Measurements from ENCODE around the gene GNL1. TPM values are rescaled to one million over a fixed set of nuclear protein-coding genes. Genes with fewer than 3 reads are reported as not detected.

Gene GNL1
- total and polyA plus RNA-seq, 10 of the 15 experiments (the other 5 are each of a cell fraction or from before 2014, with no cell fraction given), result 0.18 to 64.5 (median 45.5) TPM

DNA sequence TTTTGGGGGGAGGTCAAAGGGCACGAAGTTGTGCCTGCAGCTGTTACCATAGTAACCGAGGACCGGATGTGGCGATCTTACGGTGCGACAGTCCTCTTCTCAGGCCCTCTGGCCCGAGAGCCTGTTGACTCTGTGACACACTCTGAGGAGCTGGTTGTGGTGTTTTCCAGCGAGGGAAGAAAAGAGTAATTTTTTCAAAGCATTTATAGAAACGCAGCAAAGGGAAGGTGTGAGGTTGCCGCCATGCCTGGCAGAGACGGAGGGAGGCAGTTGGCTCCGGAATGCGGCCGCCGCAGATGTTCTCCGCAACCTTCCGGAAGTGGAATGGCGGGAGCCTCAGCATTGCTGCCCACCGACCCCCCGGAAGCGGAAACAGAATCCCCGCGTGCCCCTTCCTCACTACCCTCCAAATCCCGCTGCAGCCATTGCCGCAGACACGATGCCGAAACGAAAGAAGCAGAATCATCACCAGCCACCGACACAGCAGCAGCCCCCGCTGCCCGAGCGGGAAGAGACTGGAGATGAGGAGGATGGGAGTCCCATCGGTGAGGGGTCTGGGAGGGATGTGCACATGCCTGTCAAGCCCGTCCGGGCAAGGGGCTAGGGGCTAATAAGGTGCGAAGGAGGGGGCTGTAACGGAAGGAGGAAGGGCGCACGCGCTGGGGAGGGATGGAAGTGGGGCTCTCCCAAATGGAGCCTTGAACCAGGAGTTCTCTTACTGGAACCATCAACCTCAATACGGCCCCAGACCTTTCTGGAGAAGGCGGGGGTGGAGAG lies 805 bp upstream of the GNL1 start, which contains the start of gene PRR3 (continued):
- TF ChIP-seq CTCF (IDR thresholded peaks at IDR 0.05 in 2 of 3, conservative IDR thresholded peaks at IDR 0.05 in 1 of 3; ENCODE audit: control insufficient read depth in 2 of 3, extremely low read depth in 1 of 3, insufficient read depth in 1 of 3, low read depth in 3 of 3, low read length in 3 of 3) (no peak), EGR1 (IDR thresholded peaks at IDR 0.05; ENCODE audit: borderline replicate concordance in 1 of 2, low read depth in 2 of 2, low read length in 2 of 2) (peak in 1 of 2 experiments; percentile 85; a peak in 2 of 3 replicates)

GRCh38 chr6:30555816-30556065 lies 548 bp downstream of the GNL1 start:
- no peak for DNase-seq (ENCODE audit: low read depth, low spot score)
- Histone ChIP-seq H3K79me2 (ENCODE audit: control insufficient read depth, insufficient read depth, low read length) (peaks cover 27% of the 10 kb centered on the region), H3K4me1 (ENCODE audit: control insufficient read depth, insufficient read depth, low read length) (peaks cover 8% of the 10 kb centered on the region; the same call in 1 of the 2 replicates), H3K9ac (ENCODE audit: control insufficient read depth, insufficient read depth, low read length) (peak overlapping the region; percentile 95), H3K27me3 (replicated peaks in 1 of 2; ENCODE audit: control insufficient read depth in 2 of 2, insufficient read depth in 2 of 2, low read length in 1 of 2) (no peaks in the 10 kb centered on the region), H3K36me3 (ENCODE audit: control insufficient read depth in 2 of 2, insufficient read depth in 2 of 2, low read length in 1 of 2) (peaks cover 7 to 13% of the 10 kb centered on the region in 2 experiments; a peak in 3 of 4 replicates), H4K20me1 (ENCODE audit: control insufficient read depth, insufficient read depth) (no peaks in the 10 kb centered on the region), H3K4me2 (ENCODE audit: control insufficient read depth, insufficient read depth) (peak overlapping the region; percentile 82), H3K4me3 (peak overlapping the region; percentile 86), H3K27ac (ENCODE audit: control insufficient read depth, insufficient read depth) (peak overlapping the region; percentile 93), H2AFZ (ENCODE audit: control insufficient read depth, low read depth, low read length) (peak overlapping the region; percentile 95), H3K9me3 (replicated peaks; ENCODE audit: control insufficient read depth, insufficient read depth, low read length) (no peaks in the 10 kb centered on the region)
- ChIA-PET CTCF (interaction anchor here (0.7 to 9.7 kb wide), 6 partner anchors 12 to 358 kb away, joined by 3 to 121 read pairs (median 3); partner anchors contain the start of gene VARS2), RAD21 (ENCODE audit: unreplicated experiment) (interaction anchor here (1.0 to 2.5 kb wide), 5 partner anchors 11 to 162 kb away, joined by 3 to 8 read pairs (median 4); partner anchors contain the start of genes ABCF1 and MDC1), SMC1A (ENCODE audit: uncharacterized antibody, unreplicated experiment) (interaction anchor here (1.6 to 2.8 kb wide), 2 partner anchors 14 to 23 kb away, joined by 3 to 16 read pairs; no protein-coding TSS in a partner anchor), POLR2A (interaction anchor here (1.3 to 3.3 kb wide), 6 partner anchors 11 to 72 kb away, joined by 4 to 25 read pairs (median 8); partner anchors contain the start of gene ABCF1)
- FAIRE-seq, result no peak
- TF ChIP-seq HDAC2 (IDR thresholded peaks at IDR 0.05), result 0 out of 2 replicates have a peak, but pooled peaks have one; percentile 8
- TF ChIP-seq, protein P1, sequence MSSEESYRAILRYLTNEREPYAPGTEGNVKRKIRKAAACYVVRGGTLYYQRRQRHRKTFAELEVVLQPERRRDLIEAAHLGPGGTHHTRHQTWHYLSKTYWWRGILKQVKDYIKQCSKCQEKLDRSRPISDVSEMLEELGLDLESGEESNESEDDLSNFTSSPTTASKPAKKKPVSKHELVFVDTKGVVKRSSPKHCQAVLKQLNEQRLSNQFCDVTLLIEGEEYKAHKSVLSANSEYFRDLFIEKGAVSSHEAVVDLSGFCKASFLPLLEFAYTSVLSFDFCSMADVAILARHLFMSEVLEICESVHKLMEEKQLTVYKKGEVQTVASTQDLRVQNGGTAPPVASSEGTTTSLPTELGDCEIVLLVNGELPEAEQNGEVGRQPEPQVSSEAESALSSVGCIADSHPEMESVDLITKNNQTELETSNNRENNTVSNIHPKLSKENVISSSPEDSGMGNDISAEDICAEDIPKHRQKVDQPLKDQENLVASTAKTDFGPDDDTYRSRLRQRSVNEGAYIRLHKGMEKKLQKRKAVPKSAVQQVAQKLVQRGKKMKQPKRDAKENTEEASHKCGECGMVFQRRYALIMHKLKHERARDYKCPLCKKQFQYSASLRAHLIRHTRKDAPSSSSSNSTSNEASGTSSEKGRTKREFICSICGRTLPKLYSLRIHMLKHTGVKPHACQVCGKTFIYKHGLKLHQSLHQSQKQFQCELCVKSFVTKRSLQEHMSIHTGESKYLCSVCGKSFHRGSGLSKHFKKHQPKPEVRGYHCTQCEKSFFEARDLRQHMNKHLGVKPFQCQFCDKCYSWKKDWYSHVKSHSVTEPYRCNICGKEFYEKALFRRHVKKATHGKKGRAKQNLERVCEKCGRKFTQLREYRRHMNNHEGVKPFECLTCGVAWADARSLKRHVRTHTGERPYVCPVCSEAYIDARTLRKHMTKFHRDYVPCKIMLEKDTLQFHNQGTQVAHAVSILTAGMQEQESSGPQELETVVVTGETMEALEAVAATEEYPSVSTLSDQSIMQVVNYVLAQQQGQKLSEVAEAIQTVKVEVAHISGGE (CRISPR knock-in tag; IDR thresholded peaks at IDR 0.05), result no peak
- TF ChIP-seq CHD1 (IDR thresholded peaks at IDR 0.05; ENCODE audit: low read depth, low read length), result peak; percentile 87; the same call in 1 of the 2 replicates
- 0 out of 2 replicates have a peak, but pooled peaks have one; percentile 76 for TF ChIP-seq SIN3A (IDR thresholded peaks at IDR 0.05; ENCODE audit: low read depth, low read length)
- TF ChIP-seq ZNF384 (IDR thresholded peaks at IDR 0.05; ENCODE audit: borderline replicate concordance, low read depth, low read length), result no peak
- no TSS peak for BruUV-seq (replicated peaks)
- ATAC-seq, result no peak
- in situ Hi-C loops (cut with MboI) (no loop called here), intact Hi-C loops (cut with micrococcal nuclease; ENCODE audit: unreplicated experiment) (loop anchor here (2.0 to 10.0 kb wide), 4 partner anchors 15 to 231 kb away; partner anchors contain the start of genes ABCF1, MRPS18B, PPP1R10 and RPP21)
- 6% methylated on average over 2 of the region's 15 CpGs for WGBS (ENCODE audit: insufficient coverage, insufficient replicate concordance, low lambda C conversion rate, missing lambda C conversion rate)

Data from GM12878 (cell line).